AML-193 (cell line): Measurements from ENCODE around the gene ITPRID2.

Experiments used
- DNase-seq, 2 experiments: peaks; one replicate each; lab custom pipeline; 2025; lab: John Stamatoyannopoulos, UW

Gene ITPRID2

GRCh38 chr2:181891258-181891965, at the start of gene ITPRID2:
Gene ITPRID2 (plus strand): TSS chr2:181891730. CDS start chr2:181892067, 337 bp downstream.
- peak; percentile 80 to 85 for DNase-seq

GRCh38 chr2:181844551-181845290, 46.8 kb upstream of the ITPRID2 start:
- no peak for DNase-seq

- peak; percentile 71 to 78 for DNase-seq
Observed at GRCh38 chr2:181846399-181847197, 44.9 kb upstream of the ITPRID2 start.

- DNase-seq = no peak
Observed at GRCh38 chr2:181847198-181847556, 44.4 kb upstream of the ITPRID2 start.

- DNase-seq = no peak
Observed at GRCh38 chr2:181847702-181848101, 43.8 kb upstream of the ITPRID2 start.

- no peak for DNase-seq
Observed at GRCh38 chr2:181848261-181848886, 43.2 kb upstream of the ITPRID2 start.

- DNase-seq = no peak
Observed at GRCh38 chr2:181849601-181850000, 41.9 kb upstream of the ITPRID2 start.

GRCh38 chr2:181850936-181851560, 40.5 kb upstream of the ITPRID2 start:
- peak; percentile 36 to 50 for DNase-seq

- DNase-seq = peak in 1 of 2 experiments; percentile 21
Observed at GRCh38 chr2:181851726-181852125, 39.8 kb upstream of the ITPRID2 start.

GRCh38 chr2:181853696-181854095, 37.8 kb upstream of the ITPRID2 start:
- DNase-seq = no peak

- DNase-seq = no peak
Observed at GRCh38 chr2:181857483-181857882, 34.0 kb upstream of the ITPRID2 start.

GRCh38 chr2:181858600-181858999, 32.9 kb upstream of the ITPRID2 start:
- no peak for DNase-seq

- DNase-seq = no peak
Observed at GRCh38 chr2:181859123-181859522, 32.4 kb upstream of the ITPRID2 start.

GRCh38 chr2:181859803-181860202, 31.7 kb upstream of the ITPRID2 start:
- no peak for DNase-seq

- no peak for DNase-seq
Observed at GRCh38 chr2:181861379-181861778, 30.2 kb upstream of the ITPRID2 start.

GRCh38 chr2:181862583-181863281, 28.8 kb upstream of the ITPRID2 start:
- DNase-seq = no peak

GRCh38 chr2:181872178-181872577, 19.4 kb upstream of the ITPRID2 start:
- no peak for DNase-seq

- DNase-seq = no peak
Observed at GRCh38 chr2:181876614-181877063, 14.9 kb upstream of the ITPRID2 start.

GRCh38 chr2:181877181-181877664, 14.3 kb upstream of the ITPRID2 start:
- DNase-seq = no peak

GRCh38 chr2:181878448-181878847, 13.1 kb upstream of the ITPRID2 start:
- no peak for DNase-seq

- DNase-seq = no peak
Observed at GRCh38 chr2:181879295-181879694, 12.2 kb upstream of the ITPRID2 start.
